Measurements from ENCODE around the gene AFG1L.
"Not testable (repeated sequence)": the region's sequence is repeated elsewhere in the genome, so short reads cannot be mapped to it uniquely, and the experiment has no call there.

The AFG1L gene

GRCh38 chr6:108555399-108556052 is 260.7 kb downstream of the AFG1L start:
- H3K9me3 Mint-ChIP-seq = no peaks in the 10 kb centered on the region
- H3K27ac Mint-ChIP-seq = no peak overlapping the region
- H3K4me3 Mint-ChIP-seq = no peak overlapping the region

GRCh38 chr6:108556250-108556649 is 261.4 kb downstream of the AFG1L start:
- H3K4me1 Mint-ChIP-seq = peaks cover 3% of the 10 kb centered on the region
- H3K4me3 Mint-ChIP-seq = peak overlapping the region; percentile 95
- no peaks in the 10 kb centered on the region for H3K36me3 Mint-ChIP-seq
- H3K9me3 Mint-ChIP-seq = no peaks in the 10 kb centered on the region
- peak overlapping the region; percentile 11 for H3K27ac Mint-ChIP-seq
- peaks cover 2% of the 10 kb centered on the region for H3K27me3 Mint-ChIP-seq

More at GRCh38 chr6:108555399-108556052, 260.7 kb downstream of the AFG1L start:
- Mint-ChIP-seq H3K36me3 (no peaks in the 10 kb centered on the region), H3K4me1 (peaks cover 3% of the 10 kb centered on the region), H3K27me3 (peaks cover 2% of the 10 kb centered on the region)

- peak overlapping the region; percentile 95 for H3K4me3 Mint-ChIP-seq
- no peaks in the 10 kb centered on the region for H3K36me3 Mint-ChIP-seq
- peaks cover 2% of the 10 kb centered on the region for H3K27me3 Mint-ChIP-seq
- peaks cover 7% of the 10 kb centered on the region for H3K4me1 Mint-ChIP-seq
- peak overlapping the region; percentile 74 for H3K27ac Mint-ChIP-seq
- no peaks in the 10 kb centered on the region for H3K9me3 Mint-ChIP-seq
These were observed 262.1 kb downstream of the AFG1L start for GRCh38 chr6:108556866-108557493.

- H3K4me1 Mint-ChIP-seq = peaks cover 15% of the 10 kb centered on the region
These were observed 262.9 kb downstream of the AFG1L start for GRCh38 chr6:108557494-108558371.

GRCh38 chr6:108558372-108559096 is 263.7 kb downstream of the AFG1L start:
- Mint-ChIP-seq H3K27me3 (no peaks in the 10 kb centered on the region), H3K27ac (peak overlapping the region; percentile 96), H3K9me3 (no peaks in the 10 kb centered on the region), H3K4me3 (peak overlapping the region; percentile 95), H3K4me1 (peaks cover 22% of the 10 kb centered on the region), H3K36me3 (peaks cover 2% of the 10 kb centered on the region)

More at GRCh38 chr6:108557494-108558371, 262.9 kb downstream of the AFG1L start:
- Mint-ChIP-seq H3K27ac (peak overlapping the region; percentile 96), H3K9me3 (no peaks in the 10 kb centered on the region), H3K36me3 (peaks cover 2% of the 10 kb centered on the region), H3K27me3 (no peaks in the 10 kb centered on the region), H3K4me3 (peak overlapping the region; percentile 95)

- H3K27me3 Mint-ChIP-seq = no peaks in the 10 kb centered on the region
- peaks cover 28% of the 10 kb centered on the region for H3K4me1 Mint-ChIP-seq
- H3K27ac Mint-ChIP-seq = peak overlapping the region; percentile 96
- peak overlapping the region; percentile 95 for H3K4me3 Mint-ChIP-seq
- H3K36me3 Mint-ChIP-seq = peaks cover 2% of the 10 kb centered on the region
- H3K9me3 Mint-ChIP-seq = no peaks in the 10 kb centered on the region
These were observed 264.4 kb downstream of the AFG1L start for GRCh38 chr6:108559097-108559883.

- no peaks in the 10 kb centered on the region for H3K9me3 Mint-ChIP-seq
- peaks cover 34% of the 10 kb centered on the region for H3K4me1 Mint-ChIP-seq
- no peaks in the 10 kb centered on the region for H3K27me3 Mint-ChIP-seq
- H3K36me3 Mint-ChIP-seq = peaks cover 2% of the 10 kb centered on the region
- H3K4me3 Mint-ChIP-seq = peak overlapping the region; percentile 95
- peak overlapping the region; percentile 35 for H3K27ac Mint-ChIP-seq
These were observed 265.1 kb downstream of the AFG1L start for GRCh38 chr6:108559884-108560462.

GRCh38 chr6:108560463-108561308 is 265.8 kb downstream of the AFG1L start, which contains the start of gene FOXO3:
Gene FOXO3, plus strand, starts transcription at chr6:108560917. Its CDS starts 292 bp downstream, at chr6:108561209.
- Mint-ChIP-seq H3K36me3 (peaks cover 2% of the 10 kb centered on the region), H3K27me3 (no peaks in the 10 kb centered on the region), H3K4me1 (peaks cover 42% of the 10 kb centered on the region), H3K27ac (peak within 1 kb of the TSS; percentile 35), H3K9me3 (no peaks in the 10 kb centered on the region), H3K4me3 (peak within 1 kb of the TSS; percentile 95)

- H3K27ac Mint-ChIP-seq, H3K4me3 Mint-ChIP-seq, H3K9me3 Mint-ChIP-seq, H3K27me3 Mint-ChIP-seq, H3K36me3 Mint-ChIP-seq: not testable (repeated sequence)
- peaks cover 48% of the 10 kb centered on the region for H3K4me1 Mint-ChIP-seq
These were observed 266.4 kb downstream of the AFG1L start for GRCh38 chr6:108561309-108561647.

GRCh38 chr6:108561742-108562502 is 267.1 kb downstream of the AFG1L start:
- peaks cover 52% of the 10 kb centered on the region for H3K4me1 Mint-ChIP-seq
- peak overlapping the region; percentile 68 for H3K27ac Mint-ChIP-seq

GRCh38 chr6:108562503-108562993 is 267.7 kb downstream of the AFG1L start:
- H3K27me3 Mint-ChIP-seq = no peaks in the 10 kb centered on the region
- H3K27ac Mint-ChIP-seq = peak overlapping the region; percentile 68
- H3K4me3 Mint-ChIP-seq = peak overlapping the region; percentile 78
- H3K4me1 Mint-ChIP-seq = peaks cover 54% of the 10 kb centered on the region
- no peaks in the 10 kb centered on the region for H3K9me3 Mint-ChIP-seq
- peaks cover 6% of the 10 kb centered on the region for H3K36me3 Mint-ChIP-seq

More at GRCh38 chr6:108561742-108562502, 267.1 kb downstream of the AFG1L start:
- peaks cover 2% of the 10 kb centered on the region for H3K36me3 Mint-ChIP-seq
- H3K4me3 Mint-ChIP-seq = peak overlapping the region; percentile 78
- H3K9me3 Mint-ChIP-seq = no peaks in the 10 kb centered on the region
- no peaks in the 10 kb centered on the region for H3K27me3 Mint-ChIP-seq

- Mint-ChIP-seq H3K4me3 (no peak overlapping the region), H3K4me1 (peaks cover 57% of the 10 kb centered on the region), H3K36me3 (peaks cover 8% of the 10 kb centered on the region), H3K27me3 (no peaks in the 10 kb centered on the region), H3K9me3 (no peaks in the 10 kb centered on the region), H3K27ac (no peak overlapping the region)
These were observed 268.4 kb downstream of the AFG1L start for GRCh38 chr6:108563292-108563691.

GRCh38 chr6:108564178-108564577 is 269.3 kb downstream of the AFG1L start:
- H3K9me3 Mint-ChIP-seq = no peaks in the 10 kb centered on the region
- H3K27me3 Mint-ChIP-seq = no peaks in the 10 kb centered on the region
- peaks cover 12% of the 10 kb centered on the region for H3K36me3 Mint-ChIP-seq
- peak overlapping the region; percentile 76 for H3K27ac Mint-ChIP-seq
- peaks cover 64% of the 10 kb centered on the region for H3K4me1 Mint-ChIP-seq
- H3K4me3 Mint-ChIP-seq = peak overlapping the region; percentile 12

All from activated naive CD4-positive, alpha-beta T cell treated with anti-CD3 and anti-CD28 coated beads, Interleukin-2, amount 50 U/mL, for 24 hours (primary cell).